Loucy (cell line): ENCODE measurements around the gene SLC8B1.

ENCODE experiments used
- H2AFZ ChIP-seq: fragments of 200-600 bp; sonication (generic); 2 replicates; pipeline ENCODE4 v1.6.0; 2016; ENCODE audit warnings: antibody characterized with exemption, mild to moderate bottlenecking, low read length, moderate library complexity
- H3F3A ChIP-seq: fragments of 200-600 bp; 2 replicates; pipeline ENCODE4 v1.6.0; 2016; ENCODE audit warnings: antibody characterized with exemption, low read depth, mild to moderate bottlenecking
- H3K27me3 ChIP-seq: fragments of 200-600 bp; sonication (generic); 2 replicates; pipeline ENCODE4 v1.6.1; 2014; ENCODE audit warnings: low read length, mild to moderate bottlenecking; ENCODE audit not compliant: insufficient read depth, poor library complexity, severe bottlenecking
- H3K36me3 ChIP-seq: fragments of 200-600 bp; sonication (generic); 2 replicates; pipeline ENCODE4 v1.6.1; 2016; ENCODE audit warnings: low read length; ENCODE audit not compliant: insufficient read depth
- H3K4me1 ChIP-seq: fragments of 200-600 bp; sonication (generic); 2 replicates; pipeline ENCODE4 v1.5.1; 2014; ENCODE audit warnings: low read length, mild to moderate bottlenecking; ENCODE audit not compliant: insufficient read depth, poor library complexity, severe bottlenecking
- H3K4me2 ChIP-seq: fragments of 200-600 bp; sonication (generic); 2 replicates; pipeline ENCODE4 v1.6.0; 2014; ENCODE audit warnings: antibody characterized with exemption, low read length, low read depth, mild to moderate bottlenecking; ENCODE audit not compliant: poor library complexity, severe bottlenecking
- H3K4me3 ChIP-seq: fragments of 200-600 bp; sonication (generic); 2 replicates; pipeline ENCODE4 v1.5.1; 2014; ENCODE audit warnings: low read length, mild to moderate bottlenecking, mixed read lengths; ENCODE audit not compliant: poor library complexity, severe bottlenecking
- H3K79me2 ChIP-seq: fragments of 200-600 bp; sonication (generic); 2 replicates; pipeline ENCODE4 v1.6.1; 2014; ENCODE audit warnings: low read length; ENCODE audit not compliant: insufficient read depth
- H3K9ac ChIP-seq: fragments of 200-600 bp; sonication (generic); 2 replicates; pipeline ENCODE4 v1.6.0; 2014; ENCODE audit warnings: mild to moderate bottlenecking, low read depth, low read length, moderate library complexity; ENCODE audit not compliant: poor library complexity, severe bottlenecking
- H3K9me2 ChIP-seq: fragments of 200-600 bp; sonication (generic); replicated peaks from 2 replicates; pipeline ENCODE4 v1.6.1; 2016; ENCODE audit warnings: low read depth, low read length, mixed read lengths
- H3K9me3 ChIP-seq: fragments of 200-600 bp; sonication (generic); 2 replicates; pipeline ENCODE4 v1.6.1; 2014; ENCODE audit warnings: mild to moderate bottlenecking, antibody characterized with exemption, low read length, low read depth; ENCODE audit not compliant: insufficient read depth
- H4K20me1 ChIP-seq: fragments of 200-600 bp; sonication (generic); 2 replicates; pipeline ENCODE4 v1.6.0; 2014; ENCODE audit warnings: antibody characterized with exemption, low read length, mild to moderate bottlenecking; ENCODE audit not compliant: insufficient read depth, poor library complexity, severe bottlenecking
- CTCF ChIP-seq: fragments of 200-600 bp; sonication (generic); conservative IDR thresholded peaks from 2 replicates; pipeline ENCODE4 v1.5.1; 2014; ENCODE audit warnings: mild to moderate bottlenecking, antibody characterized with exemption, low read length
- EZH2phosphoT487 ChIP-seq: fragments of 200-600 bp; IDR thresholded peaks from 2 replicates; pipeline ENCODE4 v1.6.1; 2018; ENCODE audit warnings: antibody characterized with exemption, mild to moderate bottlenecking, moderate library complexity, borderline replicate concordance

SLC8B1 gene

GRCh38 chr12:113260127-113260526 lies 74.8 kb downstream of the SLC8B1 start:
- Histone ChIP-seq H3K4me1 (peaks cover 23% of the 10 kb centered on the region), H3K79me2 (no peaks in the 10 kb centered on the region), H2AFZ (no peak overlapping the region), H3K27me3 (no peaks in the 10 kb centered on the region), H3K4me3 (no peak overlapping the region), H3K9ac (no peak overlapping the region), H3F3A (no peaks in the 10 kb centered on the region), H3K36me3 (no peaks in the 10 kb centered on the region), H3K9me2 (no peaks in the 10 kb centered on the region), H3K4me2 (no peak overlapping the region), H3K9me3 (no peaks in the 10 kb centered on the region), H4K20me1 (no peaks in the 10 kb centered on the region)
- no peak for TF ChIP-seq CTCF
- no peak for TF ChIP-seq EZH2phosphoT487

DNA sequence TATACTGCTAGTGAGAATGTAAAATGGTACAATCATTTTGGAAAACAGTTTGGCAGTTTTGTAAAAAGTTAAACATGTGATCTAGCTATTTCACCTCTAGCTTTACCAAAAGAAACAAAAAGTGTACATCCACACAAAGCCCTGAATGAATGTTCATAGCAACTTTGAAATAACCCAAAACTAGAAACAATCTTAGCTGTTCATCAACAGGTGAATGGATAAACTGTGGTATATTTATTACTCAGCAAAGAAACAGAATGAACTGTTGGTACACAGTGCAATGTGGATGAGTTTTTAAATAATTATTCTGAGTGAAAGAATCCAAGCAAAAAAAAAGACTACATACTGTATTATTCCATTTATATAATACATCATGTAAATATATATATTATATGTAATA lies 77.3 kb downstream of the SLC8B1 start:
- no peaks in the 10 kb centered on the region for H3K9me3 ChIP-seq
- no peaks in the 10 kb centered on the region for H3K9me2 ChIP-seq
- H4K20me1 ChIP-seq = no peaks in the 10 kb centered on the region
- H3K4me2 ChIP-seq = no peak overlapping the region
- H3K9ac ChIP-seq = no peak overlapping the region
- no peak overlapping the region for H3K4me3 ChIP-seq
- no peaks in the 10 kb centered on the region for H3K36me3 ChIP-seq
- no peaks in the 10 kb centered on the region for H3K79me2 ChIP-seq
- TF ChIP-seq EZH2phosphoT487 = no peak
- TF ChIP-seq CTCF = no peak
- no peaks in the 10 kb centered on the region for H3F3A ChIP-seq
- H3K4me1 ChIP-seq = peaks cover 21% of the 10 kb centered on the region
- H3K27me3 ChIP-seq = no peaks in the 10 kb centered on the region
- H2AFZ ChIP-seq = no peak overlapping the region

- Histone ChIP-seq H3K9ac (no peak overlapping the region), H3K79me2 (no peaks in the 10 kb centered on the region), H3K4me1 (no peaks in the 10 kb centered on the region), H3K27me3 (no peaks in the 10 kb centered on the region), H3K4me2 (no peak overlapping the region), H3K4me3 (no peak overlapping the region), H3K9me2 (no peaks in the 10 kb centered on the region), H3F3A (no peaks in the 10 kb centered on the region), H3K36me3 (no peaks in the 10 kb centered on the region), H3K9me3 (no peaks in the 10 kb centered on the region), H4K20me1 (no peaks in the 10 kb centered on the region), H2AFZ (no peak overlapping the region)
- TF ChIP-seq CTCF (no peak), EZH2phosphoT487 (no peak)
Observed at GRCh38 chr12:113254298-113254697, 80.6 kb downstream of the SLC8B1 start.
